Ovary (tissue), 9 donors: ENCODE results near the gene ACOT8. TPM values are rescaled to one million over a fixed set of nuclear protein-coding genes. Genes with fewer than 3 reads are reported as not detected.
"Not testable (repeated sequence)": the region's sequence is repeated elsewhere in the genome, so short reads cannot be mapped to it uniquely, and the experiment has no call there.

Experiments
- DNase-seq, 5 donors: peaks; one replicate each; pipeline ENCODE4 v3.0.0-alpha.2; 2019 to 2020
- H3K27ac ChIP-seq, 2 donors: fragments of 200-600 bp; one replicate each; pipeline versions ENCODE4 v1.5.1 to v1.8.0; 2019 to 2022
- H3K27me3 ChIP-seq: fragments of 200-600 bp; one replicate; pipeline ENCODE4 v1.8.0; 2022
- H3K36me3 ChIP-seq: fragments of 200-600 bp; sonication (generic); one replicate; pipeline ENCODE4 v1.5.1; 2019
- H3K4me1 ChIP-seq: one replicate; pipeline ENCODE4 v1.8.1; 2013; ENCODE audit warnings: mild to moderate bottlenecking, moderate library complexity; ENCODE audit not compliant: insufficient read depth
- H3K4me3 ChIP-seq: fragments of 200-600 bp; sonication (generic); one replicate; pipeline ENCODE4 v1.5.1; 2017
- H3K9me3 ChIP-seq, 2 donors: fragments of 200-600 bp in 1 of 2; sonication (generic) in 1 of 2; one replicate each; pipeline versions ENCODE4 v1.5.1 to v1.8.1; 2013 to 2019; ENCODE audit warnings: mild to moderate bottlenecking in 1 of 2, moderate library complexity in 1 of 2
- EP300 ChIP-seq: sonication (generic); formaldehyde crosslinking; IDR thresholded peaks from one replicate; pipeline ENCODE4 v1.6.1; 2017; ENCODE audit warnings: antibody characterized with exemption
- POLR2A ChIP-seq: fragments of 450-650 bp; IDR thresholded peaks from one replicate; pipeline ENCODE4 v1.6.1; 2017; ENCODE audit warnings: antibody characterized with exemption, mild to moderate bottlenecking, moderate library complexity
- WGBS, 3 donors: extraction: QIAGEN DNeasy Blood & Tissue Kit in 1 of 3; methylation state at CpG; one replicate each; pipeline versions ENCODE4 v1.1.5 to v1.1.7; 2013 to 2017; 5-methylcytosine and 5-hydroxymethylcytosine counted together
- intact Hi-C, 4 donors: fragments of 100-400 bp; cut with DNase I; formaldehyde crosslinking; loops; one replicate each; pipeline versions ENCODE4 v1.11.0 to v1.15.1; 2022 to 2023
- polyA plus RNA-seq, 2 donors: library from polyadenylated mRNA; stranded (reverse); fragments of 200-250 nt in 1 of 2; fragments of 350-450 nt in 1 of 2; fragmentation: Illumina TruSeq in 1 of 2; extraction: RNeasy Lipid Tissue Mini Kit (QIAGEN cat#74804) in 1 of 2; gene quantifications; one replicate each; pipeline ENCODE4 v1.2.3, GENCODE V29; 2013 to 2014
- total RNA-seq, 7 donors: library from RNA; depleted of rRNA in 2 of 7; stranded (reverse); fragments of >200 nt in 2 of 7; fragmentation: NEBNext Ultra II Directional in 3 of 7; extraction: Animal tissue kit (Norgen Biotek cat#: 25700) in 3 of 7; gene quantifications; one replicate each; pipeline versions ENCODE4 v1.1.0 to v1.2.4, GENCODE V29; 2016 to 2023
- TF ChIP-seq, protein P1 (sequence below), 3 donors: fragments of 450-650 bp in 2 of 3; fragments of 200-600 bp in 1 of 3; IDR thresholded peaks; one replicate each; pipeline versions ENCODE4 v1.5.1 to v1.8.0; 2016 to 2022; ENCODE audit warnings: antibody characterized with exemption in 3 of 3, mild to moderate bottlenecking in 1 of 3
- donor health status: DM: no; HTN: no; CAD: no; lungs with moderate emphysema.
- donor health status: DM: no; HTN: no; CAD: no.
- donor health status: Bipolar disorder and iron deficiency.
- donor health status: DM: yes; HTN: yes; CAD: no.
- donor health status: DM: no; HTN: no; CAD: no.
- donor health status: DM: yes; HTN: yes; CAD: no.

Gene ACOT8
- total and polyA plus RNA-seq, 9 donors, result 13.5 to 26.7 (median 19.6) TPM

- TF ChIP-seq EP300 (no peak), POLR2A (no peak)
- TF ChIP-seq, protein P1, sequence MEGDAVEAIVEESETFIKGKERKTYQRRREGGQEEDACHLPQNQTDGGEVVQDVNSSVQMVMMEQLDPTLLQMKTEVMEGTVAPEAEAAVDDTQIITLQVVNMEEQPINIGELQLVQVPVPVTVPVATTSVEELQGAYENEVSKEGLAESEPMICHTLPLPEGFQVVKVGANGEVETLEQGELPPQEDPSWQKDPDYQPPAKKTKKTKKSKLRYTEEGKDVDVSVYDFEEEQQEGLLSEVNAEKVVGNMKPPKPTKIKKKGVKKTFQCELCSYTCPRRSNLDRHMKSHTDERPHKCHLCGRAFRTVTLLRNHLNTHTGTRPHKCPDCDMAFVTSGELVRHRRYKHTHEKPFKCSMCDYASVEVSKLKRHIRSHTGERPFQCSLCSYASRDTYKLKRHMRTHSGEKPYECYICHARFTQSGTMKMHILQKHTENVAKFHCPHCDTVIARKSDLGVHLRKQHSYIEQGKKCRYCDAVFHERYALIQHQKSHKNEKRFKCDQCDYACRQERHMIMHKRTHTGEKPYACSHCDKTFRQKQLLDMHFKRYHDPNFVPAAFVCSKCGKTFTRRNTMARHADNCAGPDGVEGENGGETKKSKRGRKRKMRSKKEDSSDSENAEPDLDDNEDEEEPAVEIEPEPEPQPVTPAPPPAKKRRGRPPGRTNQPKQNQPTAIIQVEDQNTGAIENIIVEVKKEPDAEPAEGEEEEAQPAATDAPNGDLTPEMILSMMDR (IDR thresholded peaks at IDR 0.05), result no peak
- no peak for DNase-seq
- Histone ChIP-seq H3K36me3 (no peaks in the 10 kb centered on the region), H3K4me3 (no peak overlapping the region), H3K27ac (no peak overlapping the region), H3K4me1 (no peaks in the 10 kb centered on the region), H3K27me3 (no peaks in the 10 kb centered on the region), H3K9me3 (no peaks in the 10 kb centered on the region)
- intact Hi-C loops, result no loop called here
- WGBS, 3 donors, result 91 to 95% (median 92%) methylated on average over 14 of the region's 14 CpGs
These were observed 45.1 kb upstream of the ACOT8 start for GRCh38 chr20:45902199-45902701.

- H3K4me1 ChIP-seq, H3K27ac ChIP-seq, H3K36me3 ChIP-seq, H3K9me3 ChIP-seq, intact Hi-C loops, H3K27me3 ChIP-seq, H3K4me3 ChIP-seq, DNase-seq: not testable (repeated sequence)
- WGBS, 3 donors, result 68 to 82% (median 80%) methylated on average over 6 of the region's 6 CpGs
These were observed 44.1 kb upstream of the ACOT8 start for GRCh38 chr20:45901332-45901731.

DNA sequence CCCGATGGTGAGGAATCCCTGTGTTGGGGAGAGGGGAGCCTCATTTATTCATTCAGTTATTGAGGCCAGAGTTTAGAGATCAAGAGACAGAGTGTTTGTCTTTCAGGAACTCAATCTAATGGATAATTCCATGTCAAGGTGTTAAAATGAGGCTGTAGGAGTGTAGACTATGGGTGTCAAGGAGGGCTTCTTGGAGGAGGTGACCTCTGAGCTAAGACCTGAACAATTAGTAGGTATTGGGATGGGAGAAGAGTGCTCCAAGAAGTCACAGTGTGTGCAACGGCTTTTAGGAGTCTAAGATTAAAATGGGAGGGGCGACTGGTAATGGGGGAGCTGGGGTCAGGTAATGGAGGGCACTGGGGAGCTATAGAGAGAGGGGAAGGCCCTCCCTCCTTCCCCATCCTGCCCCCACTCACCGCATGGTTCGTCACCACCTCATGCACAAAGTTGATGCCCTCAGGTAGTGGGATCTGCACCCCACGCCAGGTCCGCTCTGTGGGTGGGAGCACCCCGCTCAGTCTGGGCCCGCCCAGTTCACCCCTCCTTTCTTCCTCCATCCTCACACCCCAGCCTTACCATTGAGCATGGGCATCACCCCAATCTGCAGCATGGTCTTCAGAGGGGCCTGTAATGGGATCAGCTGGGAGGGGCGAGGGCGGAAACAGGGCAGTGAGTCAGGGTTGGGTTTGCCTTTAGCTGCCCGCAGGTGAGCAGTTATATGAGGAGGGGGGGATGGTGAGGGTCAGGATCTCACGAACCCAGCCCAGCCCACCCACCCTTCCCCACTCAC lies 42.0 kb upstream of the ACOT8 start:
- DNase-seq, result no peak
- intact Hi-C loops, result loop anchor here in 2 of 4 donors (5.0 to 10.0 kb wide), 2 partner anchors 43 to 66 kb away; no protein-coding TSS in a partner anchor
- Histone ChIP-seq H3K27ac (no peak overlapping the region), H3K9me3 (no peaks in the 10 kb centered on the region), H3K4me1 (no peaks in the 10 kb centered on the region), H3K27me3 (no peaks in the 10 kb centered on the region), H3K4me3 (no peak overlapping the region), H3K36me3 (no peaks in the 10 kb centered on the region)
- 72 to 81% (median 78%) methylated on average over 13 of the region's 13 CpGs for WGBS, 3 donors
- no peak for TF ChIP-seq POLR2A
- TF ChIP-seq, protein P1 (IDR thresholded peaks at IDR 0.05), result no peak
- TF ChIP-seq EP300, result no peak

- intact Hi-C loops, result loop anchor here in 2 of 4 donors (5.0 to 10.0 kb wide), 2 partner anchors 44 to 67 kb away; no protein-coding TSS in a partner anchor
- 69 to 78% (median 73%) methylated on average over 12 of the region's 12 CpGs for WGBS, 3 donors
- Histone ChIP-seq H3K9me3 (no peaks in the 10 kb centered on the region), H3K27ac (no peak overlapping the region), H3K36me3 (no peaks in the 10 kb centered on the region), H3K4me1 (no peaks in the 10 kb centered on the region), H3K27me3 (no peaks in the 10 kb centered on the region), H3K4me3 (no peak overlapping the region)
- TF ChIP-seq, protein P1 (IDR thresholded peaks at IDR 0.05), result no peak
- no peak for TF ChIP-seq POLR2A
- DNase-seq, result no peak
These were observed 41.1 kb upstream of the ACOT8 start for GRCh38 chr20:45898285-45898684.

DNA sequence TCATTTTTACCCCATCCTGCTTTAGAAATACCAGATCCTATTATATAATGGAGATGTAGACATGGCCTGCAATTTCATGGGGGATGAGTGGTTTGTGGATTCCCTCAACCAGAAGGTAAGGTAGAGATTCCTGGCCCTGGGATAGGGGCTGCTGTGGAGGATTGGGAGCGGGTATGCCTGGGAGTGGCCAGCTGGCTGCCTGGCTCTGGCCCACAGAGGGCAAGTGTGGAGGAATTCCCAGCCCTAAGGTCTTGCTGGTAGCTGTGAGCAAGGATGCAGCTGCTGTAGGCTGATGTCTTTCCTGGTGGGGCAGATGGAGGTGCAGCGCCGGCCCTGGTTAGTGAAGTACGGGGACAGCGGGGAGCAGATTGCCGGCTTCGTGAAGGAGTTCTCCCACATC lies 40.5 kb upstream of the ACOT8 start:
- Histone ChIP-seq H3K9me3 (no peaks in the 10 kb centered on the region), H3K27ac (no peak overlapping the region), H3K36me3 (no peaks in the 10 kb centered on the region), H3K4me1 (peaks cover 5% of the 10 kb centered on the region), H3K27me3 (no peaks in the 10 kb centered on the region), H3K4me3 (no peak overlapping the region)
- TF ChIP-seq EP300 (no peak), POLR2A (no peak)
- TF ChIP-seq, protein P1 (IDR thresholded peaks at IDR 0.05), result no peak
- 76 to 83% (median 80%) methylated on average over 7 of the region's 7 CpGs for WGBS, 3 donors
- intact Hi-C loops, result loop anchor here in 2 of 4 donors (5.0 to 10.0 kb wide), 2 partner anchors 45 to 67 kb away; no protein-coding TSS in a partner anchor
- no peak for DNase-seq
